Hepatocyte (in vitro differentiated cells): ENCODE data around the gene SOS1.

Source experiments
- CTCF ChIP-seq: fragments of 200-600 bp; sonication (generic); IDR thresholded peaks from 2 replicates; pipeline ENCODE4 v1.5.1; 2016; ENCODE audit warnings: antibody characterized with exemption, mild to moderate bottlenecking; ENCODE audit not compliant: poor library complexity
- EZH2 ChIP-seq: fragments of 200-600 bp; sonication (generic); IDR thresholded peaks from 2 replicates; pipeline ENCODE4 v1.6.1; 2016; ENCODE audit warnings: antibody characterized with exemption, mild to moderate bottlenecking, borderline replicate concordance
- EZH2phosphoT487 ChIP-seq: fragments of 200-600 bp; sonication (generic); IDR thresholded peaks from one replicate; pipeline ENCODE4 v1.6.1; 2018; ENCODE audit warnings: antibody characterized with exemption, mild to moderate bottlenecking, low read depth, moderate library complexity; ENCODE audit not compliant: unreplicated experiment, severe bottlenecking

- TF ChIP-seq CTCF (no peak), EZH2 (no peak), EZH2phosphoT487 (no peak)
Observed at GRCh38 chr2:39145906-39146421, 25.1 kb upstream of the SOS1 start.
